GM19397 (cell line): Measurements from ENCODE around the gene LHFPL2.

Experiments
- ATAC-seq: cut with Tn5 transposase; IDR thresholded peaks from one replicate; pipeline ENCODE4 v1.9.1; 2021; ENCODE audit warnings: mild to moderate bottlenecking, moderate library complexity; ENCODE audit not compliant: unreplicated experiment

Gene LHFPL2

DNA sequence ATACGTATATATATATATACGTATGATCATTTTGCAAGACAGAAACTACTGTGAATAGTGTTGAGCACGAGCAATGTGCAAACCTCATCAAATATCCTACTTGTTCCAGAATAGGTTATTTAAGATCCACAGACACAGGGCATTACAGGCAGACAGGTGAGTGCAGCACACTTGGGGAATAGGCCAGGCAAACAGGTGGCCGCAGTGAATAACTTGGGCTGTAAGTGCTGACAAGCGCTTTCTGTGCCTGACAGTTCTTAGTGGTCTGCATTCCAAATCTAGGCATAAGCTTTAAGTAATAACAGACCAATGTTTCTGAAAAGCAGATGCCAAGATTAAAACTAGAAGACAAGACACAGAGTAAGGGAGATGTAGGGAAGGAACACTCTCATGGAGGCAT lies 77.9 kb downstream of the LHFPL2 start:
- no peak for ATAC-seq

DNA sequence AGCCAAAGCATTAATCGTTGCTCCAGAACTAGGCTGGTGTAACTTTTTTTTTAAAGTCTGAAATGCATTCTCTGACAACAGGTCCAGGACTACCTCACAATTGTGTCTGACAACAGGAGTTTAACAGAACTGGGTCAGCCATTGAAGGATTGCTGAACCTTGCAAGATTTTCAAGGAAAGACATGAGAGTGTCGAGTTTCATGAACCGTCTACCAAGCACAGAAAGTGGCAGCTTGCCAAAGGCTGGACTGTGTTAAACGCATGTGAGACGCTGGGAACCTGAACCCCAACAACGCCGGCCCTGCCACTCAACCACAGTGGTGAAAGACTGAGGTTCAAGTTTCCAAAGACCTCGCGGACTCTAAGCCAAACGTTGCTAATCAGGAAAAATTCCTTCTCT lies 79.1 kb downstream of the LHFPL2 start:
- no peak for ATAC-seq

DNA sequence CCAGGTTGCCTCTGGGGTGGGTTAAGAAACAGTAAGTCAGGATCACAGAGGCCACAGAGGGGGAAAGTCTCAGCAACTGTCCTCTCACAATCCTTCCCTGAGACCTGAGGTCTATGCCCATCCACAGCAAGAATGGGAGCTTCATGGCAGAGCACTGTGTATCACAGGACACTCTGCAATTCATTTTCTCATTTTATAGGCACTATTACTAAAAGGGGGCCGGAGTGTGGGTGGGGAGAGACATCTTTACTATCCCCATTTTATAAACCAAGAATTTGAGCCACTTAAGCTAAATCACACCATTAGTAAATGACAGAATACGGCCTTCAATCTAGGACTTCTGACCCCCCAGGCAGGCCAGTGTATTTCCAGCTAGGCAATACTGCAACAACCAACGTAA lies 79.9 kb downstream of the LHFPL2 start:
- no peak for ATAC-seq

DNA sequence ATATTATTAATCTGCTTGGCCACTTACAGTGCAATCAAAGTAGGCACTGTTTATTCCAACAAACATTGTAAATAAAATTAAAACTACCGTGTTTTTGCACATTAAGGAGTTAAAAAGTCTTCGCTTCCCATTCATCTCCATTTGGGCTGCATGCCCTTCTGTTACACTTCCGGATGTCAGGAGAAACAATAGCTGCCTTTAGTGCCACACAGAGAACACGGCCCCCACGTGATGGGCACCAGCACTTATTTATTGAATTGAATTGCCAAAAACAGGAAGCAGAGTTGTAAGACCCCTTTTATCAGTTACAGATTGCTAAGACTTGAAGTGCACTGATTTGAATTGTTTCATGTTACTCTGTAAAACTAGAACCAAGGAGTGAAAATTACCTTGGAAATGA lies 80.4 kb downstream of the LHFPL2 start:
- ATAC-seq: no peak

DNA sequence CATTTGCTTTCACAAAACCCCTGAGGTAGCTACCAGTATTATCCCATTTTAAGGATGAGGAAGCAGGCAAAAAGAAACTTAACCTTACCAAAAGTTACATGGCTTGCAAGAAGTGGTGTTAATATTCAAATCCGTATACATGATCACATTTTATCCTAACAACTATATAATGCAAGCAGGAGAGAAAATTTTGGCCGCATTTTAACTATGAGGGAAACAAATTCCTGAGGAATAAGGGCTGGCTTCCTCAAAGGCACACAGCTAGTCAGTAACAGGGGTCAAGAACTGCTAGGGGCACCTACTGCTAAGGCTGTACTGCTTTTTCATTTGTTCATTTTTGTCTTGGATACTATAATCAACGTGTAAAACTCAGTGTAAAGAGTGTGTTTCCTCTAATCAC lies 81.0 kb downstream of the LHFPL2 start:
- no peak for ATAC-seq

DNA sequence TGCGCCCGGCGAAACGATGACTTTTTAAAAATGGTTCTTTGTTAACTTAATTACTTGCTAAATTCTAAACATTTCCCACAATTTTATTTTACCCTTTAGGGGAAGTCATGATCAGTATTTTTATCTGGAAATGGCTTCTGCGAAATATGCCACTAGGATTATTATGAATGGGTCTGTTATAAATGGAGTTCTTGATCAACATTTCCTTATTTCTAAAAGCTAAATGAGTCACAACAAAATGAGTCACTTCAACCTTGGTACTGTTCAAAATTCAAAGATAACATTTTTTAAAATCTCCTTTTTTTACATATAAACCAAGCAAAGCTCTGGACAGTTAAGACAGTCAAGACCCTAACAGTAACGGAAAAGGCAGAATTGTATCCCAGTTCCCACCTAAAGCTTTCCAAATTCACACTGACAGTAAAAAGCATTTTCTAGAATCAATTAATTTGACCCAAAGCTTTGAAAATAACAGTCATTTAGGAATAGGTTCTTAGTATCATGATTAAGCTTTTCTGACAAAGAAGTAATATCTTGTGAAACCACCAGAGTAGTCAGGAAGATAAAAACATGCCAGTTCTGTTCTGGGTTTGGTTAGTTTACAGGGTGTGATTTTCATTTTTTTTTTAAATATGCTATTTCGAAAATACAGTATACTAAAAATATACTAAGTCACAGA lies 81.7 kb downstream of the LHFPL2 start:
- ATAC-seq: no peak

DNA sequence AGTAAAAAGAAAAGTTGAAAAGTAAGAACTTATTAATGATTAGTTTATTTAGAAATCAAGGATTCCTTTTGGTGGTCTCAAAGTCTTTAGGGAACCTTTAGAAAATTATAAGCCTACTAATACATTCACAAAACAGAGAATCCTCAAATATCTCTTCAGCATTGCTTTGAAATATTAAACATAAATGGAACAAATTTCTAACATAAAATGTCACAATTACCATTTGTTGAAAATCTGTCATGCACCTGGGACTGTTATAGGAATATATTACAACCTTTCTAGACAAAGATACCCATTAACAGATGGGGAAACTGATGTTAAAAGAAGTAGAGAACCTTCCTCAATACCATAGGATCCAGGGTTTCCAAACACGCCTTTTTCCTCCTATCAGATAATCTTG lies 83.2 kb downstream of the LHFPL2 start:
- no peak for ATAC-seq

DNA sequence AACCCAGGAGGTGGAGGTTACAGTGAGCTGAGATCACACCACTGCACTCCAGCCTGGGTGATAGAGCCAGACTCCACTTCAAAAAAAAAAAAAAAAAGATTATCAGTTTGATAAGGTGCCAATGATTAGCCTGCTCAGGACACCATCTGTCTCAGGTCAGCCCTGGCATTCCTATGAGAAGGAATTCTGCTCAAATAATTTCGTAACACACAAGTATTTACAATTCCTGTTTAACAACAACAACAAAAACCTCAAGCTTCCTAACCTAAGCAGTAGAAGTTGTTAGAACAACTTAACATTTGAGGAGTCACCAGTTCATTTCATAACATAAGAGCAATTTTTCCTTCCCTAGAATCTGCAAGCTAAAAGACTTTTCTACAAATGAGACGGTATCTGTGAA lies 85.0 kb downstream of the LHFPL2 start:
- ATAC-seq: no peak

DNA sequence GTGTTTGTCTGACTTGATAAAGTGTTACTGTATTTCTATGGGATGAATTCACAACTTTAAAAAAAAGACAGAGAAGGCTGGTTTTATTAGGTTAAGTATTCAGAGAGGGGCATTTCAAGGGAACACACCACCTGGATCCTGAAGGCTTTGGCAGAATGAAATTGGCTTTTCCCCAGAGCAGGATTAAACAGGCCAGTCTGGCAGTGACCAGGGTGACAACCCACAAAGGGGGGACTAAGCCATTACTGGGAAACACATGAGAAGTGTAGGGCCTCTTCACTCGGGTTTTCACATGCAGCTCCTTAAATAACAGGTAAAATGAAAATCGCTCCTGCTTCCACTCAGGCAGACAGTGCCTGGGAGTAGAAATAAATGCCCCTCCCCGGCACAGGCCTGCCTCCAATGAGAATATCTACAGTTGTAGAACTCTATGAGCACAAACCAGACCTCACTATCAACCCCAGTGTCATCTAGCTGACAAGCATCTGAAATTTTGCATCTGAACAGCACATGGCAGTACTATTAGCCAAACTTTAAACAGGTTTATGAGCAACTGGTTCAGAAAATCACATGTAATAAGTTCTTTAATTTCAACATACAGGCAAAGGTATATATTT lies 85.8 kb downstream of the LHFPL2 start:
- ATAC-seq: no peak

DNA sequence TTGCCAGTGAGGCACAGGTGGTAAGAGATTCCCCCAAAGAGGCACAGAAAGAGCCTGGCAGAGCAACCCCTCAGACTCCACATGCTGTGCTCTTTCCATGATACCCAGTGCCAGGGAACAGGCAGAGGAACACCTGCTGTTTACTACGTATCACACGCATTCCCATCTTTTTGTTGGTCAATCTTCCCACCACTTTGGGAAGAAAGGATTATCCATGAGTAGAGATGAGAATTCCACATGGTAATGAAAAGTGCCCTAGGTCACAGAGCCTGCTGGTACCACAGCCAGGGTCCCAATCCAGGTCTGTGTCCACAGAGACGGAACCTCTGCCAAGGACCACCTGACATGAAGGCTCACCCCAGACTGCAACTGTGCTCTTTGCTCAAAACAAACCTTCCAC lies 86.6 kb downstream of the LHFPL2 start:
- ATAC-seq: no peak

DNA sequence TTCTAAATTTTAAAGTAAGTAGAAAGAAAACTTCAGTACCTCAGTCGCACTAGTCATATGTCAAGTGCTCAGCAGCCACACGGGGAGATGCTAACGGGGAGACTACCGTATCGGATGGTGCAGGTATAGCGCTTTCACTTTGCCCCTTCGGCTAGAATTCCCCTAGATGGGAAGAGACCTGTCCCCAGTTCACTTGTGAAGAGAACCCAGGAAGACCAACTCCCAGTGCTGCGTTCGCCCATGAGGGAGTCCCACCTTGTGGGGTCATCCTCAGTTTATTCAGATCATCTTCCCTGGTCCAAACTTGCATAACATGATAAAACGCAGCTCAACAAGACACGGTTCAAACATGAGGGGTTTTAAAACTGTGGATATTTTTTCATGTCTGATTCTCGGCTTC lies 87.3 kb downstream of the LHFPL2 start:
- ATAC-seq: no peak

DNA sequence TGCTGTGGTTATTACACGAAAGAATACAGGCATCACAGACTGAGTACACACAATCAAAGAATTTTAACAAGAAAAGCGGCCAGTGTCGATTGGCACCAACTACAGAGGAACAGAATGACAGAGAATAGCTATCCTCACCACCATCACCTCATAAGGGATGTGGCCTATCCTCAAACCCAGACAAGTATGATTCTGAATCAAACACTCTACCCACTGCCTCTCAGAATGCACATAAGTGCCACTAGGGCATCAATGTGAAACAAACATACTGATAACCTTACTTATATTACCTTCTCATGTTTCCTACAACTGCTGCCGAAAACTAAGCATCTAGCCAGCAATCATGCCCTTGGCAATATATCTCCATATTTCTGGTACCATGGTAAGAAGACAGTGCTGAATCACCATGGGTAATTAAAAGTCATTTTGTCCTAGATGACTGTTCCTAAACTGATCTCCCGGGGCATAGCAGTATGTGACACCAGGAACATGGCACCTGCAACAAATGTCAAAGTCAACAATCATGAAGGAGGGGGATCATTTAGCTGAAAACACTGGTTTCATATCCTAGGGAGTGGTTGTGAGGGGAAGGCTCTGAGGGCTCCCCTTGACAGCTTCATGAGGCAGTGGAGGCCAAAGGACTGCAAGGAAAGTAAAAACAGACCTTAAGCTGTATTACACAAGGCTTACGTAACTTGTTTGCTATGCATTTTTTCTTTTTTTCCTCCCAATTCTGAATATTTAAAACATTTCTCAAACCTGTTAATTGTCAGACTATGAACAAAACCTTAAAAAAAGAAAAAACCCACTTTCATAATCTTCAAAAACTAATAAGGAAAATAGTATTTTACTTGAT lies 88.3 kb downstream of the LHFPL2 start:
- no peak for ATAC-seq

DNA sequence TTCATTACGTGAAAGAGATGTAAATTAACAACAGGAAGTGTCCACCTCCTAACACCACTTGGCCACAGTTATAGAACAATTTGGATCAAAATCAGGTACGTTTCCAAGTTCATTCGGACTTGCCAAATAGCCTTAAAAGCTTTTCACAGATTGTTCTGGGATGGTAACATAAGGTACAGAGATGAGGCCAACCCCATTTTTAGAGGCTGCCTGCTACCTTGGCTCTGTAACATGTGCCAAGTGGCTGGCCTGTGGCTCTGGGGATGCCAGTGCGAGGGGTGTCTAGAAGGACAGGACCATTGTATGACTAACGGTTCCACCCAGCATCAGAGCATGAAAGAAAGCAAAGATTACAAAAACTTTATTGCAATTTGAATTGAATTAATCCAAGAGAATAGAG lies 91.0 kb downstream of the LHFPL2 start:
- ATAC-seq: no peak

DNA sequence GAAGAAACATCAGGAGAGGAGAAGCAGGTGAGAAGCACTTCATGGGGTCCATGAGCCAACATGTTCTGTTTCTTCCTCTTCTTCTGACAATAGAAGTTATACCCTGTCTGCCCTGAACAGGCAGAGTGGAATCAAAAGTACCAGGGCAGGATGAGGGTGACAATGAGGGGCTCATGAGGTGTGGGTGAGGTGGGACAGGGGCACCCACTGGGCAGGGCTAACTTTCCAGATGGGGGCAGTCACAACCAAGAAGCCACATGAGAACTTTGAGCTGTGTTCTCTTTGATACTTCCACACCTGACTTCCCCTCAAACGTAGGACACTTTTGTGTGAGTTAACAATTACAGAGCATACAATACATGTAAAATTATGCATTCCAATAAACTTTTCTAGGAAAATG lies 92.7 kb downstream of the LHFPL2 start:
- ATAC-seq: no peak

DNA sequence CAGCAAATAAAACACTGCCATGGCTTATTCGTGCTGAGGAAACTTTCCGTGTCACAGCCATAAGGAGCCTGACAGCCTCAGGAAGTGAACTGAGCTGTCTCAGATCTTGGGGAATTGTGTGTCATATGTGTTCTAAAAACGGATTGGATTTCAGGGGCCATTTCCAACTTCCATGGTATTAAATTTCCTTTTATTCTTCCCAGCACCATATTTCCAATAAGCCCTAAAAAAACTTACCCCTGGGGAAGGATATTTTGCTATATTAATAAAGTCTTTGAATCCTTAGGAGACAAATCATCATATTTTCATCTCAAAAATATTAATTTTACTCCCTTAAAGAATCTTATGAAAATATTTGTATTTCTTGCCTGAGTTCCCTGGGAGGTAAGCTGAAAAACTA lies 93.9 kb downstream of the LHFPL2 start:
- no peak for ATAC-seq

DNA sequence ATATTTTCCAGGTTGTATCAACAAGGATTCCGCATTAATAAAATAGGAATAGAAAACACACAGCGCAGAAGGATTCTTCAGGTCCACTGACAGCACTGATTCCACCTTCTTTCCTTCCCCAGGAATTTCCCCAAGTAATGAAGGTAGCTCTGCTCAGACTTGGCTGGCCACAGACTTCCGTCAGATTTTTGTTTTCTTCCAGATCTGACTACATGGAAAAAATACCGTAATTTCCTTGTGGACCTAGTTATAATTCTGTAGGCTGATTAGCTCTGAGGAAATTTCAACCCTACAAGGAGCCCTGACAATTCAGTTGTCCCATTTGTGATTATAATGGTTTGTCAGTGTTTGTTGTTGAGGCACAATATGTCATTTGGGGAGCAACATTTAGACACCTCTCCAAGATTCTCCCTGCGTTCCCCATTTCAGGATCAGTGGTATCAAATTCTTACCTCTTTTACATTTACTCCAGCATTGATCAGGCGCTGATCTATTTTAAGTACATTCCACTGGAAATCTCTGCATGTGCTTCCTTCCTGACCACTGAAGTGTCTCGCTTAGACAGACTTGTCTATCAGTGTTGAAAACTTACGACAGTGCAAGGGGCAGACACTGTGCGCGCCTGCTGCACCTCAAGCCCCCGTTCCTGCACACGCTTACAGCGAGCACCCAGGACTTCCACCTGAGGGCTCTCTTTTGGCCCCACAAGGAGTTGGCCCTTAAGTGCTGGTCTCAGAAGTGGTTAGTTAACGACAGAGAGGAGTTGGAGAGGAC lies 94.8 kb downstream of the LHFPL2 start:
- ATAC-seq: no peak

DNA sequence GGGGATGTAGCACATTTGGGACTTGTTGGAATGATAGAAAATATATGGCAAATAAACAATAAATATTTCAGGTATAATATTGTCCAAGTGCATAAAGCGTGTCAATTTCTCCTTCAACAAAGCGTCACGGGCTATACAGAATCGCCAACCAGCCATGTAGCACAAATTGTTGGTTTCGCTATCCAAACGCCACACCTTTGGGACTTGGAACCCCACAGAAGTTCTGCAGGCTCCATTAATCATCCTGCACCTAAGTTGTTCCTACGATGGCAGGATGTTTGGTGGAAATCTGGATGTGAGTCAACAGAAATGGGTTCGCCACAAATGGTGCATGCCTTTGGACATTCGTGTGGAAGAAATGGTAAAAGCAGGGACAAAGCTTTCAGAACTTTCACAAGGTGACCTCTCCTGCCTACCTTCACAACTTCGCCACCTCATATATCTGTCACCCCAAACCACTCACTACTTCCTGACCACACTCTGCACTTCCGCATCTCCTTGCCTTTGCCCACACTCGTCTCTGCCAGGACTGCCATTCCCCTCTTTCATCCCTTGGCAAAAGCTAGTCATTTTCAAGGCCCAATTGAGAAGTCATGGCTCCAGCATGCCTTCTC lies 95.7 kb downstream of the LHFPL2 start:
- ATAC-seq: no peak

DNA sequence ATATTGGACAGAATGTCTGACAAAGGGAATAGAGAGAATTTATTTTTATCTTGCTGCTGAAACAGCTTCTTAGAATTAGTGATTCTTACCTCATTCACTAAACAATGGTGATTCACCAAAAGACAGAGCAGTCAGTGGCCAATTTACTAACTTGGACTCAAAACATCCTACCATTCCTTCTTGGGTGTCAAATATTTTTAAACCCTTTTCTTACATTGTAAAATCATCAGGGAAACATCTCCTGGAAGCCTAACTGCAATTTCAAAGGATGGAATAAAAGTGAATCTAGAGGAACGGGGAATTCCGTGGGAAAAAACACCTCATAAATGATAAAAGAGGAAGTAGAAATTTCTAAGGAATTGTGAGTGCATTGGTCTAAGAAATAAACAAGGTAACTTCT lies 97.7 kb downstream of the LHFPL2 start:
- ATAC-seq: no peak

DNA sequence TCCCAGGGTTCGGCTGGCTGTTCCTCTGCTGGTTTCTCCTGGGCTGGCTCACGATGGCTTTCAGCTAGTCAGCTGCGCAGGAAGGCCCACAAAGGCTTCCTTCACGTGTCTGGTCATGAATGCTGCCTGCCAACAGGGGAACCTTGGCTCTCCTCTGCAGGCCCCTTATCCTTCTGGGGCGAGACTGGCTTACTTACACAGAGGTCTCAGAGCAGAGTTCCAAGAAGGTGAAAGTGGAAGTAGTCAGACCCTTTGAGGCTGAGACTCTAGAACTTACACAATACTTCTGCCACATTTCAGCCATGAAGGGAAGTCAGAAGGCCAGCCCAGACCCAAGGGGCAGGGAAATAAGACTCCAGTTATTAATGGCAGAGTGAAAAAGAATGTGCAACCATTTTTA lies 99.5 kb downstream of the LHFPL2 start:
- ATAC-seq: no peak

DNA sequence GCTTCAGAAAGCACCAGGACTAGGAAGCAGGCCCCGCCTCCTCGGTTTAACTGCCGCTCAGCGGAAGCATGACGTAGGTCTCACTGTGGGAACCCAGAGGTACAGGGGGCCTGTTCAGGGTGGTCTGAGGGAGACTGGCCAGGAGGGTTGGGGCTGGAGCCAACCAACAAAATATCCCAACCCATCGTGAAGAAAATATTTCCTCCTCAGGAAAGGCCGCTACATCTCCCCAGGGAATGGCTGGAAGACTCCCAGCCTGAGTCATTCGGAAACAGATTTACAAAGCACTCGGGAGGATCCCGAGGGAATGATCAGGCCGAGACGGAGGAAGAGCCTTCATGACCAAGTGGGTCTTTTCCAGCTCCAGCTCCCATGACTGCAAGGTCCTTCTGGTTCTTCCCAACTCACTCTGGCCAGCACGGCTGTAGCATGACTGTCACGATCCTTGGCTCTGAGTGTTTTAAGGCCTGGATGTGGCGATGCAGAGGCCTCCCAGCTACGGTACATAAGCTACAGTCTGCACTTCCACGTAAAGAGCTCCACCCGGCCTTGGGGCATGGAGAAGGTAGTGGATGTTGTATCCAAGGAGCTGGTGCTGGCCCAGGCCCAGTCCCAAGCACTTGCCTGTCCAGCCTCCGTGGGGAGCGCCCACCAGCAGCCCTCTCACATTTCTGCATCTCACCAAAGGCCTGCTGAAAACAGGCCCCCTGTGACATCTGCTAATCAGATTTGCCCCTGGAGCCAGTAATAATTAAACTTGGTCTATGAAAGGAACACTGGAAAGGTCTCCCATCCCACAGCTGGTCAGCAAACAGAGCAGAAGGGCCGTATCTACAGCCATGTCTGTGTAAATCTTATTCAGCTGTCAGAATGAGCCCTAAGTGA lies 100.6 kb downstream of the LHFPL2 start:
- ATAC-seq: no peak
